Measurements from ENCODE around the gene MYBPC1. TPM values are rescaled to one million over a fixed set of nuclear protein-coding genes. Genes with fewer than 3 reads are reported as not detected.

The MYBPC1 gene
- total RNA-seq, 1 donor from 2014 or later: not detected

Small RNA genes lying within 50 kb of the gene (small RNA-seq; reads per million reads assigned to genes)
- gene RNY1P16: not detected

Other genes with a start within 250 kb of the MYBPC1 start
- gene ARL1, start 187.2 kb upstream of the MYBPC1 start, total RNA-seq: 75.9 TPM
- not detected for gene SPIC, start 119.6 kb upstream of the MYBPC1 start, total RNA-seq
- 84.7 TPM for gene CHPT1, start 102.7 kb downstream of the MYBPC1 start, total RNA-seq
- not detected for gene SYCP3, start 144.5 kb downstream of the MYBPC1 start, total RNA-seq
- gene GNPTAB, start 236.0 kb downstream of the MYBPC1 start, total RNA-seq: 28.7 TPM